Activated CD4-positive, alpha-beta T cell treated with anti-CD3 and anti-CD28 coated beads for 36 hours (primary cell): Measurements from ENCODE around the gene RHBDL1. TPM values are rescaled to one million over a fixed set of nuclear protein-coding genes. Genes with fewer than 3 reads are reported as not detected.

ENCODE experiments used
- ATAC-seq: fragments of 200-7000 bp; cut with Tn5 transposase; one replicate; pipeline ENCODE4 v1.10.0; 2021; ENCODE audit warnings: mild to moderate bottlenecking, moderate library complexity
- CTCF ChIA-PET: fragments of 350-600 bp; sonication (Branson Sonifier 250); formaldehyde crosslinking; loops from one replicate; lab custom pipeline; 2021; ENCODE audit warnings: antibody characterized with exemption; lab: Charles Lee
- POLR2A ChIA-PET: fragments of 350-600 bp; sonication (Branson Sonifier 250); formaldehyde crosslinking; loops from one replicate; lab custom pipeline; 2021; ENCODE audit warnings: antibody characterized with exemption, inconsistent platforms; lab: Charles Lee
- DNase-seq: peaks from one replicate; pipeline ENCODE4 v3.0.0-alpha.2; 2020
- H3K27ac Mint-ChIP-seq: one replicate; pipeline ENCODE4 v1.8.0; 2021; ENCODE audit warnings: mixed read lengths
- H3K27me3 Mint-ChIP-seq: one replicate; pipeline ENCODE4 v1.8.0; 2021; ENCODE audit warnings: mixed read lengths
- H3K36me3 Mint-ChIP-seq: one replicate; pipeline ENCODE4 v1.8.0; 2021; ENCODE audit warnings: low read depth, mixed read lengths
- H3K4me1 Mint-ChIP-seq: one replicate; pipeline ENCODE4 v1.8.0; 2021; ENCODE audit warnings: mixed read lengths
- H3K4me3 Mint-ChIP-seq: one replicate; pipeline ENCODE4 v1.8.0; 2021; ENCODE audit warnings: mild to moderate bottlenecking, moderate library complexity, mixed read lengths
- H3K9me3 Mint-ChIP-seq: one replicate; pipeline ENCODE4 v1.8.0; 2021; ENCODE audit warnings: low read depth, mixed read lengths
- intact Hi-C, 2 experiments: fragments of 100-400 bp; cut with DNase I in 1 of 2; cut with micrococcal nuclease in 1 of 2; formaldehyde crosslinking; loops; one replicate each; pipeline versions ENCODE4 v1.14.2 to v1.15.1; 2022 to 2024; cut with DNase I, micrococcal nuclease
- total RNA-seq, 2 experiments: library from RNA; stranded (reverse); gene quantifications; one replicate each; pipeline ENCODE4 v1.2.3, GENCODE V29; 2021

The RHBDL1 gene
- total RNA-seq, 2 experiments from 2014 or later, result 0.40 to 0.59 TPM

DNA sequence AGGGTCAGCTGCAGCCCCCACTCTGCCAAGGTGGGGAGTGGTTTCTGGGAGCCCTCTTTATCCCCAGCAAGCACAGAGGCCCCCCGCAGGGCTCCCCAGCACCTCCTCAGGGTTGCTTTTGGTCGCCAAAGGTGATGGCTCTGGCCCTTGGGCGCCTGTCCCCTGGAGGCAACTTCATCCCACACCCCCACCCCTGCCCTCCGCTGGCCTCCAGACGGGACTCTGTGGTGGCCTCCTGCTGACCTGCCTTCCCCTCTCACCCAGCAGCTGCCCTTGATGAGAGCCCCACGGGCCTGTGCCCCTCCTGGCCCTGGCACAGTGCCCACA is 15.4 kb upstream of the RHBDL1 start:
- peaks cover 5% of the 10 kb centered on the region for H3K4me1 Mint-ChIP-seq
- H3K9me3 Mint-ChIP-seq, result no peaks in the 10 kb centered on the region
- DNase-seq (no peak), ATAC-seq (no peak)
- CTCF ChIA-PET, result interaction anchor here (0.6 to 3.6 kb wide), 3 partner anchors 7 to 76 kb away, joined by 3 to 9 read pairs (median 6); partner anchors contain the start of gene WDR90
- H3K27ac Mint-ChIP-seq, result no peak overlapping the region
- peaks cover 14% of the 10 kb centered on the region for H3K36me3 Mint-ChIP-seq
- H3K27me3 Mint-ChIP-seq, result no peaks in the 10 kb centered on the region
- POLR2A ChIA-PET, result interaction anchor here (1.5 kb wide), 1 partner anchor 12 kb away, joined by 3 read pairs; no protein-coding TSS in a partner anchor
- no peak overlapping the region for H3K4me3 Mint-ChIP-seq
- intact Hi-C loops, result loop anchor here in 1 of 2 experiments (1.0 kb wide), 4 partner anchors 11 to 308 kb away; partner anchors contain the start of genes AXIN1, METTL26 and WDR90

DNA sequence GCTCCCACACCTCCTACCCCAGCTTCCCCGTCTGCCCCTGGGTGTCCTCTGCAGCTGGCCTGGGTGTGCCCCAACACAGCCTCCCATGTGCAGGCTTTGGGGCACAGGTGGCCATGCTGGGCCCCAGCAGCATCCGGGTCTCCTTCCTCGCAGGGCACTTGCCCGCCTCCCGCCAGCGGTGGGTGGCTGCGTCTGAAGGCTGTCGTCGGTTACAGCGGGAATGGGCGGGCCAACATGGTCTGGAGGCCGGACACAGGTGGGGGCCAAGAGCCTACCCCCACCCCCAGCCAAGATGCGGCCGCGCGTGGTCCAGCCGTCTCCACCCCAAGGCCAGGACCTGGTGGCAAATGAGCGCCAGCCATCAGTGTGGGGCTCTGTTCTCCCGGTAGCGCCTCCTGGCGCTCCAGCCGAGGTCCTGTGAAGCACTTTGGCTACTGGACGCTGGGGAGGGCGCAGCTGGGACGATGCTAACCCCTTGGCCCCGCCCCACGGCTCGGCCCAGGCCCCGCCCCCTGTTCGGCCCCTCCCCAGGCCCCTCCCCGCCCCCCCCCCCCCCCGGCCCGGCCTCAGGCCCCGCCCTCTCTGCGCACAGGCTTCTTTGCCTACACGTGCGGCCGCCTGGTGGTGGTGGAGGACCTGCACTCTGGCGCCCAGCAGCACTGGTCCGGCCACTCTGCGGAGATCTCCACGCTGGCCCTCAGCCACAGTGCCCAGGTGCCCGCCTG is 14.8 kb upstream of the RHBDL1 start:
- H3K27me3 Mint-ChIP-seq, result no peaks in the 10 kb centered on the region
- H3K9me3 Mint-ChIP-seq, result no peaks in the 10 kb centered on the region
- ChIA-PET POLR2A (interaction anchor here (1.5 kb wide), 1 partner anchor 13 kb away, joined by 3 read pairs; no protein-coding TSS in a partner anchor), CTCF (interaction anchor here (1.0 to 3.6 kb wide), 2 partner anchors 12 to 63 kb away, joined by 4 to 9 read pairs; partner anchors contain the start of gene WDR90)
- peak overlapping the region; percentile 35 for H3K4me3 Mint-ChIP-seq
- ATAC-seq, result peak; percentile 85
- intact Hi-C loops, result loop anchor here in 1 of 2 experiments (1.0 kb wide), 6 partner anchors 11 to 308 kb away; partner anchors contain the start of genes AXIN1, METTL26 and WDR90
- H3K4me1 Mint-ChIP-seq, result peaks cover 5% of the 10 kb centered on the region
- peak overlapping the region; percentile 60 for H3K27ac Mint-ChIP-seq
- peaks cover 14% of the 10 kb centered on the region for H3K36me3 Mint-ChIP-seq
- peak; percentile 87 for DNase-seq

DNA sequence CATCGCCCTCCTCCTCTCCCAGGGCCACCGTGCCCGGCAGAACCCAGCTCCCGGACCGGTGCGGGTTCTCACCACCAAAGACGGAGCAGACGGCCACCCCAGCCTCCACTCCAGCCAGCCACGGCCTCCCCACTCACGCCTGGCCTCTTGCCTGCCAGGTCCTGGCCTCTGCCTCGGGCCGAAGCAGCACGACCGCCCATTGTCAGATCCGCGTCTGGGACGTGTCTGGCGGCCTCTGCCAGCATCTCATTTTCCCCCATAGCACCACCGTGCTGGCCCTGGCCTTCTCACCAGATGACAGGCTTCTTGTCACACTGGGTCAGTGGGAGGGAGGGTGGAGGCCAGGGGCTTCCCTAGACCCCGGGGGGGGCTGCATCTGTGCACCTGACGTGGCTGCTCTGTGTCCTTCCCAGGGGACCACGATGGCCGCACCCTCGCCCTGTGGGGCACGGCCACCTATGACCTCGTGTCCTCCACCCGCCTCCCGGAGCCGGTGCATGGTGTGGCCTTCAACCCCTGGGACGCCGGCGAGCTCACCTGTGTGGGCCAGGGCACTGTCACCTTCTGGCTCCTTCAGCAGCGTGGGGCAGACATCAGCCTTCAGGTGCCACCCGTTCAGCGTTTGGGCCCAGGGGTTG is 14.2 kb upstream of the RHBDL1 start:
- no peak for ATAC-seq
- DNase-seq, result no peak
- ChIA-PET POLR2A (no interaction called here), CTCF (interaction anchor here (1.0 to 3.6 kb wide), 2 partner anchors 13 to 63 kb away, joined by 4 to 9 read pairs; partner anchors contain the start of gene WDR90)
- Mint-ChIP-seq H3K9me3 (no peaks in the 10 kb centered on the region), H3K4me3 (peak overlapping the region; percentile 35), H3K4me1 (peaks cover 5% of the 10 kb centered on the region), H3K27me3 (no peaks in the 10 kb centered on the region), H3K27ac (peak overlapping the region; percentile 60), H3K36me3 (peaks cover 14% of the 10 kb centered on the region)
- intact Hi-C loops, result loop anchor here in 1 of 2 experiments (1.0 kb wide), 2 partner anchors 53 to 82 kb away; no protein-coding TSS in a partner anchor

DNA sequence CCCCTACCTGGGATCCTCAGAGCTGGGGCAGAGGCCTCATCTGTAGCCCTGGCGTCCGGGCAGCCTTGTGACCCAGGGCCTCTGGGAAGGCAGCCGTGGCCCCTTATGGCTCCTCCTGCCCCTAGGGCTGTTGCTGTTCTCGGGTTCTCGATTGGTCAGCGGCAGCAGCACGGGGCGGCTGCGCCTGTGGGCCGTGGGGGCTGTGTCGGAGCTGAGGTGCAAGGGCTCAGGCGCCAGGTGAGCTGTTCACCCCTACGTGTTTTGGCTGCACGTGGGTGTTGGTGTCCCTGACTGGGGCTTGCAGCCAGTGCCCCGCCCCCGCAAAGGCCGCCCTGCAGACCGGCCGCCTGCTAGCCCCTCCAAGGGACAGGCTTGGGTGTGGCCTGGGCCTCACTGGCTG is 13.4 kb upstream of the RHBDL1 start:
- peaks cover 5% of the 10 kb centered on the region for H3K4me1 Mint-ChIP-seq
- intact Hi-C loops, result no loop called here
- no peaks in the 10 kb centered on the region for H3K27me3 Mint-ChIP-seq
- no peaks in the 10 kb centered on the region for H3K9me3 Mint-ChIP-seq
- no peak for ATAC-seq
- POLR2A ChIA-PET, result interaction anchor here (0.5 kb wide), 1 partner anchor 441 kb away, joined by 3 read pairs; no protein-coding TSS in a partner anchor
- CTCF ChIA-PET, result interaction anchor here (1.9 to 3.6 kb wide), 2 partner anchors 13 to 14 kb away, joined by 5 to 9 read pairs; partner anchors contain the start of gene WDR90
- H3K27ac Mint-ChIP-seq, result no peak overlapping the region
- no peak for DNase-seq
- H3K4me3 Mint-ChIP-seq, result no peak overlapping the region
- peaks cover 14% of the 10 kb centered on the region for H3K36me3 Mint-ChIP-seq

DNA sequence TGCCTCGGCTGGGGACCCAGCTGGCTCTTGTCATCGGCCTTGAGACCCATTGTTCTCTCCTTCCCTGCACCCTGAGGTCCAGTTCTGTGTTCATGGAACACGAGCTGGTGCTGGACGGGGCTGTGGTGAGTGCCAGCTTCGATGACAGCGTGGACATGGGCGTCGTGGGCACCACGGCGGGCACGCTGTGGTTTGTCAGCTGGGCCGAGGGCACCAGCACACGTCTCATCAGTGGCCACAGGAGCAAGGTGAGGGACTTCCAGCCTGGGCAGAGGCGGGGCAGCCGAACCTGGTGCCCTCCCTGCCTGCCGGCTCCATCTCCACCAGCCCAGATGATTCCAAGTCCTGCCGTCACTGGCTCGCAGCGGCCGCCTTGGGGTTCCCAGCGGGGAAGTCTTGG is 12.9 kb upstream of the RHBDL1 start:
- Mint-ChIP-seq H3K27me3 (no peaks in the 10 kb centered on the region), H3K4me1 (peaks cover 7% of the 10 kb centered on the region), H3K27ac (no peak overlapping the region), H3K36me3 (peaks cover 14% of the 10 kb centered on the region), H3K9me3 (no peaks in the 10 kb centered on the region), H3K4me3 (no peak overlapping the region)
- ChIA-PET CTCF (interaction anchor here (1.9 kb wide), 1 partner anchor 15 kb away, joined by 5 read pairs; no protein-coding TSS in a partner anchor), POLR2A (interaction anchor here (0.5 kb wide), 1 partner anchor 442 kb away, joined by 3 read pairs; no protein-coding TSS in a partner anchor)
- intact Hi-C loops, result no loop called here
- DNase-seq (no peak), ATAC-seq (no peak)

DNA sequence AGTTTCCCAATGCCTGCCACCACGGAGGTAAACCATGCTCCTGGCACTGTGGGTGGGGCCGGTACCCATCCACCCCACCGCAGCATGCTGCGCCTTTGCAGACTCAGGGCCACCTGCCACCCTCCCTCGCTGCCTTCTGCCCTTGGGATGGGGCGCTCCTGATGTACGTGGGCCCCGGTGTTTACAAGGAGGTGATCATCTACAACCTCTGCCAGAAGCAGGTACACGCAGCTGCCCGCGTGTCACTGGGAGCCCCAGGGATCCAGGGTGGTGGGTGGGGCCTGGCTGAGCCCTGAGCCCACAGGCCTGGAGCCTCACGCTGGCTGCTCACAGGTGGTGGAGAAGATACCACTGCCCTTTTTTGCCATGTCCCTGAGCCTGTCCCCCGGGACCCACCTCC is 8.9 kb upstream of the RHBDL1 start:
- Mint-ChIP-seq H3K4me3 (no peak overlapping the region), H3K27ac (no peak overlapping the region), H3K27me3 (no peaks in the 10 kb centered on the region), H3K4me1 (peaks cover 6% of the 10 kb centered on the region), H3K36me3 (peaks cover 17% of the 10 kb centered on the region), H3K9me3 (no peaks in the 10 kb centered on the region)
- ATAC-seq, result no peak
- no peak for DNase-seq
- ChIA-PET CTCF (no interaction called here), POLR2A (interaction anchor here (0.6 kb wide), 1 partner anchor 105 kb away, joined by 3 read pairs; no protein-coding TSS in a partner anchor)
- intact Hi-C loops, result no loop called here

DNA sequence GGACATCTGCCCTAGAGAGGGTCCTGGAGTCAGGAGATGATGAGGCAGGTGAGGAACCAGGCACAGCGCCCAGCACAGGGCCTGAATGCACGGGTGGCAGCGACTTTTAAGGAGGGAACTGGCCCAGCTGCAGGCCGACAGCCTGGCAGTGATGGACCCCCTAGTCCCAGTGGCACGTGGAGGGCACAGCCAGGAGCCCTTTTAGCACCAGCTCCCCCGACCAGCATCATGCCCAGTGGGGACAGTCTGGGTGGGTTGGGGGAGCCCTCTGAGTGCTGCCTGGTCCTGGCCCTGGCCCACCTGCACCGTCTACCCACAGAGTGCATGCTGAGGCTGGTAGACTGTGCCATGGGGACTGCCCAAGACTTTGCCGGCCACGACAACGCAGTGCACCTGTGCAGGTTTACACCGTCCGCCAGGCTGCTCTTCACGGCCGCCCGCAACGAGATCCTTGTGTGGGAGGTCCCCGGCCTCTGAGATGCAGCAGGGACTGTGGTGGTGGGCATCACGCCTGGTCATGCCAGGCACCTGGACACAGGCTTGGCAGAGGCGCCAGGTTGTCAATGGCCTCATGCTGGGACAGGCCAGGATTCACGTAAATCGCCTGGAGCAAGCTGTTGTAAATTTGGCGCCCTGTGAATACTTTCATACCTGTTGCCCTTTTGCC is 8.2 kb upstream of the RHBDL1 start:
- no peak for DNase-seq
- Mint-ChIP-seq H3K9me3 (no peaks in the 10 kb centered on the region), H3K36me3 (peaks cover 19% of the 10 kb centered on the region), H3K27me3 (no peaks in the 10 kb centered on the region), H3K4me1 (peaks cover 6% of the 10 kb centered on the region), H3K27ac (peak overlapping the region; percentile 85), H3K4me3 (peak overlapping the region; percentile 76)
- no peak for ATAC-seq
- ChIA-PET POLR2A (no interaction called here), CTCF (interaction anchor here (0.6 to 1.3 kb wide), 5 partner anchors 8 to 69 kb away, joined by 3 to 6 read pairs (median 3); partner anchors contain the start of gene WDR90)
- intact Hi-C loops, result no loop called here

DNA sequence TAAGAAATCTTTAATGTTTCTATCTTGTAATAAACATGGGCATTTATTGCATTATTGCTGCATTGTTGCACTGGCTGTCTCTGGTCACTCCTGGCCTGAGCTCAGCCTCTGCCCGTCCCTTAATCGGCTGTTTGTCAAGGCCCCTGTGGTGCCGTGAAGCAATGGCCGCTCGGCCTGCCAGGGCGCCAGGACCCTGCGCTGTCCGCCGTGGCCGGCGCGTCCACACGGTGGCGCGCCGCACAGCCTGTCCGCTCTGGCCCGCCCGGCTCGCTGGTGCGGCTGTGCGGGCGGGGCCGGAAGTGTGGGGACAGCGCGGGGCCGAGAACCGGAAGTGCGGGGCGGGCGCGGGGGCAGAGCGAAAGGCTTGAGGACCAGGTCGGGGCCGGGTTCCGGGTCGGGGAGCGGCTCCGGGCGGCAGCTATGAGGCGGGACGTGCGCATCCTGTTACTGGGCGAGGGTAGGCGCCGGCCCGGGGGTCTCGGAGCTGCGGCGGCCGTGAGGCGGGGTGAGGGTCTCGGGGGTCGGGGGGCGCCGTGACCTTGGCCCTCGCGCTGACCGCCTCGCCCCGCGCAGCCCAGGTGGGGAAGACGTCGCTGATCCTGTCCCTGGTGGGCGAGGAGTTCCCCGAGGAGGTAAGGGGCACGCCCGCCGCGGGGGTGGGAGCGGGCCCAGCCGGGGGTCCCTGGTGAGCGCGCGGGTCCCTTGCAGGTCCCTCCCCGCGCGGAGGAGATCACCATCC is 7.5 kb upstream of the RHBDL1 start, which contains the start of gene RHOT2:
Gene RHOT2 (plus strand): TSS at position 353 of the 739 bp plus-strand sequence. CDS start 68 bp downstream, at position 421.
- DNase-seq (peak; percentile 96), ATAC-seq (peak; percentile 98)
- Mint-ChIP-seq H3K4me3 (peak within 1 kb of the TSS; percentile 76), H3K36me3 (peaks cover 17% of the 10 kb centered on the region), H3K27me3 (no peaks in the 10 kb centered on the region), H3K27ac (peak within 1 kb of the TSS; percentile 85), H3K4me1 (peaks cover 6% of the 10 kb centered on the region), H3K9me3 (no peaks in the 10 kb centered on the region)
- intact Hi-C loops, result loop anchor here in 1 of 2 experiments (1.0 to 2.0 kb wide), 8 partner anchors 11 to 1291 kb away; partner anchors contain the start of genes DECR2, JMJD8, METTL26 and NDUFB10
- ChIA-PET CTCF (interaction anchor here (0.6 to 1.3 kb wide), 5 partner anchors 9 to 69 kb away, joined by 3 to 6 read pairs (median 3); partner anchors contain the start of gene WDR90), POLR2A (no interaction called here)

DNA sequence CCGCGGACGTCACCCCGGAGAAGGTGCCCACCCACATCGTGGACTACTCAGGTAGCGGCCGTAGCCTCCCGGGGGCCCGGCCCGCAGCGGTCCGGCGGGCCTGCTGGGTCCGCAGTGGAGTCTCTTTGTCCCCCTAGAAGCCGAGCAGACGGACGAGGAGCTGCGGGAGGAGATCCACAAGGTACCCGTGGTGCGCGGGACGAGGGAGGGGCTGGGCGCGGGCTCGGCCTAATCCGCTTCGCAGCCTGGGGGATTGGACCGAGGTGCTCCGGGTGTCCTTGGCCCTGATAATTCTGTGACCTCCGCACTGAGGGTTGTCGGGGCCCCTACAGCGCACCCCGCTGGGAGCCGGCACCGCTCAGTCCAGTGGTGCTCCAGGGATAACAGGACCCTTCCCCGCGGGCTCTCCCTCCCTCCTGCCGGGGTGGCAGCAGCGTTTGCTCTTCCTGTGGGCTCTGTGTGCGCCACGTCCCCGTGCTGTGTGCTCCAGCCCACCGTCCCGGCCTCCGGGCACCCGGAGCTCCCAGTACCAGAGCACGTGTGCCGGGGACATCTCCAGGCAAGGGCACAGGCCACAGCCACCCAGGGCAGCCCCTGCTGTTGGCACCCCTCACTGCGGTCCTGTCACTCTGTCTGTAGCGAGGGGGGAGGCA is 6.8 kb upstream of the RHBDL1 start:
- peak overlapping the region; percentile 76 for H3K4me3 Mint-ChIP-seq
- peaks cover 6% of the 10 kb centered on the region for H3K4me1 Mint-ChIP-seq
- ChIA-PET POLR2A (no interaction called here), CTCF (interaction anchor here (1.0 to 1.3 kb wide), 2 partner anchors 10 to 68 kb away, joined by 3 read pairs; no protein-coding TSS in a partner anchor)
- H3K27ac Mint-ChIP-seq, result peak overlapping the region; percentile 63
- H3K9me3 Mint-ChIP-seq, result no peaks in the 10 kb centered on the region
- intact Hi-C loops, result loop anchor here in 1 of 2 experiments (1.0 to 2.0 kb wide), 8 partner anchors 11 to 1291 kb away; partner anchors contain the start of genes DECR2, JMJD8, METTL26 and NDUFB10
- no peaks in the 10 kb centered on the region for H3K27me3 Mint-ChIP-seq
- peaks cover 18% of the 10 kb centered on the region for H3K36me3 Mint-ChIP-seq
- no peak for ATAC-seq
- DNase-seq, result peak; percentile 43
